Measurements from ENCODE around the gene OGFOD3.

Gene OGFOD3

DNA sequence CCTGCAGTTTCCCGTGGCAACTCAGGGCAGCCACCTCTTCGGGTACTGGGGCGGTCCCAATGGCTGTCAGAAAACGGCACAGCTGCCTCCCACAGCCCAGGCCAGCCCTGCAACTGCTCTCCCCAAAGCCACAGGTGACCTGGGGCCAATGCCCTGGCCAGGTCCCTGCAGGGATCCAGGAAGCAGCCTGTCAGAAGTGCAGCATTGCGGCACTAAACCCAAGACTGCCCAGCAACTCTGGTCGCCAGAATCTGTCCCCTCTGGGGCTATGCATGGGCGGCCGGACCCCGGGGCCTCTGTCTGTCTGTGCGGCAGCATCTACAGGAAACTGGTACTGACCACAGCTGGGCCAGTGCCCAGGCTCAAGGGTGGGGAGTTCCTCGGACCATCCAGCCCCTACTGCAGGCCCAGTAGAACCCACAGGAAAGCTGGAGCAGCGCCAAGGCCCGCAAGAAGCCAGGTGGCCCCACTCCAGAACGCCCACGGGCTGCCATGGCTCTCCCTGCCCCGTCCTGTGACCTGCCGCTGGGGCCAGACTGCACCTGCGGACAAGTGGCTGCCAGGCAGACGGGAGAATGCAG is 26.6 kb upstream of the OGFOD3 start:
- Histone ChIP-seq H3K4me1 (ENCODE audit: control insufficient read depth, insufficient read depth, low read length) (peaks cover 9% of the 10 kb centered on the region), H3K36me3 (ENCODE audit: control insufficient read depth, insufficient read depth, low read length) (peaks cover 4% of the 10 kb centered on the region), H3K27me3 (ENCODE audit: control insufficient read depth, insufficient read depth, low read length) (no peaks in the 10 kb centered on the region), H3K9ac (ENCODE audit: low read length) (no peak overlapping the region), H3K9me3 (ENCODE audit: control insufficient read depth, low read length) (no peaks in the 10 kb centered on the region), H3K4me3 (ENCODE audit: low read length) (no peak overlapping the region)

DNA sequence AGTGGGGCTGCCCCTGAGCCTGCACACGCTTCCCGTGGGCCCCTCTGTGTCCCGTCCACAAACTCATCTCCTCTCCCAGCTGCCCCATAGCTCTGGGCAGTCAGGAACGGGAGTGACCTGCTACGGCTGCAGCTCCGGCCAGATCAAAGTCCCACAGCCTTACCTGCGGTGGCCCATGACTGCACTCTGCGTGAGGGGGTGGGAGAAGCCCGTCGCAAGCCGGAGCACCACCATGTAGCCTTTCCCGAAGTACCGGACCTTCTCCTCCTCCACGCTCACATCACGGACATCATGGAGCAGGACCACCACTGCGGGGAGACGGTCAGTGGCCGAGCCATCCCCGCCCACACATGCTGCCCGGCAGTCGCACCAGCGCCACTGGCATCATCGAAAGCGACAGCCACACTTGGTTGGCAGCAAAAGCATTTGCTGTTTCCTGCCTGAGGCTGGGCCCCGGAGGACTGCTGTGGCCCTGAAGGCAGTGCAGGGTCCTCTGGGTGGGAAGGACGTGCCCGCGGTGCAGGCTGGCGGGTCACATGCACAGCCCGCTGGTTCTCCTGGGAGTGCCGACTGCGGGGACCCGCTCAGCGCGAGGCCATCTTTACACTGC is 26.0 kb upstream of the OGFOD3 start:
- peaks cover 4% of the 10 kb centered on the region for H3K36me3 ChIP-seq (ENCODE audit: control insufficient read depth, insufficient read depth, low read length)
- no peak overlapping the region for H3K4me3 ChIP-seq (ENCODE audit: low read length)
- H3K27me3 ChIP-seq (ENCODE audit: control insufficient read depth, insufficient read depth, low read length), result no peaks in the 10 kb centered on the region

DNA sequence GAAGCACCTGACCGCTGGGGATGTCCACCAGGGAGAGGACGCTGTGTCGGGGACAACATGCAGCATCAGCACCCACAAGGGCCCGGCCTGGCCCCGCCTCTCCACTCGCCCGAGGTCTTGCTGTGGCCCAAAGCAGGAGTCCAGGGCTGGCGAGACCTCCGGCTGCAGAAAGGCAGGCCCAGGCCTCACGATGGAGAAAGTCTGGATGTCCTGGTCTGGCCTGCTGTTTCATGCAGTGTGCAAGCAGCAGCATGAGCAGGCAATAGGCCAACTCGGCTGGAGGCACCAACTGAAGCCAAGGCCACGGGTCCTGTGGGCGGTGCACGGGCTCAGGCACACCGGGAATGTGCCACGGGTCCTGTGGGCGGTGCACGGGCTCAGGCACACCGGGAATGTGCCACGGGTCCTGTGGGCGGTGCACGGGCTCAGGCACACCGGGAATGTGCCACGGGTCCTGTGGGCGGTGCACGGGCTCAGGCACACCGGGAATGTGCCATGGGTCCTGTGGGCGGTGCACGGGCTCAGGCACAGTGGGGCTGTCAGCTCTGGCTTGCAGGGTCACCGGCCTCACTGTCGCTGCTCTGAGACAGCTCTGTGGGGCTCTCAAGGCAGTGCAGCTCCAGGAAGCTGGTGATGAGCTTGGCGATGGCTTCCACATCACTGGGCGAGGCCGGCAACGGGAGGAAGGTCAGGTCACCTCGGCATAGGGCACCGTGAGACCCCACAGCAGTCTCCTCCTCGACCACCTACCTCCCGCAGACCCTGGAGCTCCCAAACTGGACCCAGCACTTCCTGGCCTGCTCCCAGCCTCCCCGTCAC is 25.3 kb upstream of the OGFOD3 start:
- Histone ChIP-seq H3K4me3 (ENCODE audit: low read length) (no peak overlapping the region), H3K9me3 (ENCODE audit: control insufficient read depth, low read length) (no peaks in the 10 kb centered on the region), H3K9ac (ENCODE audit: low read length) (no peak overlapping the region), H3K36me3 (ENCODE audit: control insufficient read depth, insufficient read depth, low read length) (peaks cover 4% of the 10 kb centered on the region), H3K4me1 (ENCODE audit: control insufficient read depth, insufficient read depth, low read length) (no peaks in the 10 kb centered on the region), H3K27me3 (ENCODE audit: control insufficient read depth, insufficient read depth, low read length) (no peaks in the 10 kb centered on the region)

More for the DNA sequence above, 26.0 kb upstream of the OGFOD3 start:
- Histone ChIP-seq H3K9me3 (ENCODE audit: control insufficient read depth, low read length) (no peaks in the 10 kb centered on the region), H3K9ac (ENCODE audit: low read length) (no peak overlapping the region), H3K4me1 (ENCODE audit: control insufficient read depth, insufficient read depth, low read length) (peaks cover 4% of the 10 kb centered on the region)

DNA sequence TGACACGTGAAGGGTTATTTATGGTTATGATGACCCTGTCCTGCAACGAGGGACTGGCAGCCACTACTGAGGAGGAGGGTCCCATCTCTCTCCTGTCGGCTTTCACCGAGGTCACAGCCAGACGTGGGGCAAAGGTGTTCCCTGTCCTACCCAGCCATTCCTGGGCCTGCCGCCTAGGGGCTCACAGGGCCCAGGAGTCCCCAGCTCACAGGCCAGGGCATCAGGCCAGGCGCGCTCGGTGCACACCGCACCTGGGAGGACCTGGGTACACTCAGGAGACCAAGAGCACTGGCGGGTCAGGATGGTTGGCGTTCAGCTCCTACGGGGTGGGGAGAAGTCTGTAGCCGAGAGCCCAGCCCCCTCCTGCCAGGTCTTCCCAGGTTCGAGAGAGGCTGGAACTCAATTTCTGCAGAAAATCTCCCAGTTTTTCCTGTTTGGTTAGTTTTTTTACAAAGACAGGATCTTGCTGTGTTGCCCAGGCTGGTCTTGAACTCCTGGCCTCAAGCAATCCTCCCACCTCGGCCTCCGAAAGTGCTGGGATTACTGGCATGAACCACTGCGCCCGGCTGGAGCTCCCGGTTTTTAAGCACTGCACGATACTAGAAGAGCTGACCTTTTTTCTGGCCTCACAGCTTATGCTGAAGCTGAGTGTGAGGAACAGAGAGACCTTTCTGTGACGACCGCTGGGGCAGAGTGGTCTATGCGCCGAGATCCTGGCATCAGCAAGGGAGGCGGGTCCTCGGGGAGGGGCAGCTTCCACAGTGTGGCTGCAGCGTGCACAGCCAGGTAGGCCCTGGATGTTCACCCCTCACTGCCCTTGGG is 24.5 kb upstream of the OGFOD3 start:
- H3K9me3 ChIP-seq (ENCODE audit: control insufficient read depth, low read length), result no peaks in the 10 kb centered on the region
- peaks cover 4% of the 10 kb centered on the region for H3K36me3 ChIP-seq (ENCODE audit: control insufficient read depth, insufficient read depth, low read length)
- H3K27me3 ChIP-seq (ENCODE audit: control insufficient read depth, insufficient read depth, low read length), result no peaks in the 10 kb centered on the region
- no peak overlapping the region for H3K9ac ChIP-seq (ENCODE audit: low read length)
- no peak overlapping the region for H3K4me3 ChIP-seq (ENCODE audit: low read length)
- H3K4me1 ChIP-seq (ENCODE audit: control insufficient read depth, insufficient read depth, low read length), result no peaks in the 10 kb centered on the region

DNA sequence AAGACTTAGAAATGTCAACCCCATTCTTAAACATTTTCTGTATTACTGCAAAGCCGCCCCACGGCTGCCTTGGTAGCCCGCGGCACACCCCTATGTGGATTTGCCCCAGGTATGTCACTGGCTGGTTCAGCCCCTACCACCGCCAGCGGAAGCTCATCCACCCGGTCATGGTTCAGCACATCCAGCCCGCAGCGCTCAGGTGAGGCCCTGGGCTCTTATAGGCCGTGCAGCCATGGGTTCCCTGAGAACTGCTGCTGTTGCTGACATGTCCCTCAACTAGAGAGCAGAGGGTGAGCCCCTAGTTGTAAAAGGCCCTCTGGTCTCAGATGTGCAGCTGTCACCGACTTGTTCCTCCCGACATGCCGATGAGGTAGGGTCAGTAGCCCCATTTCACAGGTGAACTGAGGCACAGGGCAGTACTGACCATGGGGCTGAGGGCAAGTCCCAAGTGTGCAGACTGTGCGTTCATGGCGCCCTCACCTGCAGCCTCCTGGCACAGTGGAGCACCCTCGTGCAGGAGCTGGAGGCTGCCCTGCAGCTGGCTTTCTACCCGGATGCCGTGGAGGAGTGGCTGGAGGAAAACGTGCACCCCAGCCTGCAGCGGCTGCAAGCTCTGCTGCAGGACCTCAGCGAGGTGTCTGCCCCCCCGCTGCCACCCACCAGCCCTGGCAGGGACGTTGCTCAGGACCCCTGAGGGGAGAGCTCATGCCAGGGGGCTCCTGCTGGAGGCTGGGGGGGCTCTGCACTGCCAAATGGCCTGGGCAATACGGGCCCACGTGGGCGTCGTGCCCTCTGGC is 23.5 kb upstream of the OGFOD3 start:
- no peak overlapping the region for H3K9ac ChIP-seq (ENCODE audit: low read length)
- H3K36me3 ChIP-seq (ENCODE audit: control insufficient read depth, insufficient read depth, low read length), result peaks cover 4% of the 10 kb centered on the region
- H3K4me1 ChIP-seq (ENCODE audit: control insufficient read depth, insufficient read depth, low read length), result no peaks in the 10 kb centered on the region

DNA sequence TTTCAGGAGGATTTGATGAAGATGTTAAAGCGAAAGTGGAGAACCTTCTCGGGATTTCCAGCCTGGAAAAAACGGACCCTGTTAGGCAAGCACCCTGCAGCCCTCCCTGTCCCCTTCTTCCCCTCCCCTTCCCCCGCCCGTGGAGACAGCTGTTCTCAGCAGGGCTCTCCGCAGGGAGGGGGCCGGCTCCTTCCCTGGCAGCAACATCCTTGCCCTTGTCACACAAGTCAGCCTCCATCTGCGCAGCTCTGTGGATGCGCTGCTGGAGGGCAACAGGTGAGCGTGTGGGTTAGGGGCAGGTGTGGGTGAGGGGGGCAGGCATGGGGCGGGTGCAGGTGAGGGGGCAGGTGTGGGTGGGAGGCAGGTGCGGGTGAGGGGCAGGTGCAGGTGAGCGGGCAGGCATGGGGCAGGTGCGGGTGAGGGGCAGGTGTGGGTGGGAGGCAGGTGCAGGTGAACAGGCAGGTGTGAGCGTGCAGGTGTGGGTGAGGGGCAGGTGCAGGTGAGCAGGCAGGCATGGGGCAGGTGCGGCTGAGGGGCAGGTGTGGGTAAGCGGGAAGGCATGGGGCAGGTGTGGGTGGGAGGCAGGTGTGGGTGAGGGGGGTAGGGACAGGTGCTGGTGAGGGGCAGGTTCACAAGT is 22.7 kb upstream of the OGFOD3 start:
- H3K36me3 ChIP-seq (ENCODE audit: control insufficient read depth, insufficient read depth, low read length), result peaks cover 4% of the 10 kb centered on the region
- no peak overlapping the region for H3K9ac ChIP-seq (ENCODE audit: low read length)
- no peak overlapping the region for H3K4me3 ChIP-seq (ENCODE audit: low read length)
- H3K9me3 ChIP-seq (ENCODE audit: control insufficient read depth, low read length), result no peaks in the 10 kb centered on the region
- no peaks in the 10 kb centered on the region for H3K27me3 ChIP-seq (ENCODE audit: control insufficient read depth, insufficient read depth, low read length)
- H3K4me1 ChIP-seq (ENCODE audit: control insufficient read depth, insufficient read depth, low read length), result no peaks in the 10 kb centered on the region

More for the DNA sequence above, 23.5 kb upstream of the OGFOD3 start:
- Histone ChIP-seq H3K27me3 (ENCODE audit: control insufficient read depth, insufficient read depth, low read length) (no peaks in the 10 kb centered on the region), H3K9me3 (ENCODE audit: control insufficient read depth, low read length) (no peaks in the 10 kb centered on the region), H3K4me3 (ENCODE audit: low read length) (no peak overlapping the region)

DNA sequence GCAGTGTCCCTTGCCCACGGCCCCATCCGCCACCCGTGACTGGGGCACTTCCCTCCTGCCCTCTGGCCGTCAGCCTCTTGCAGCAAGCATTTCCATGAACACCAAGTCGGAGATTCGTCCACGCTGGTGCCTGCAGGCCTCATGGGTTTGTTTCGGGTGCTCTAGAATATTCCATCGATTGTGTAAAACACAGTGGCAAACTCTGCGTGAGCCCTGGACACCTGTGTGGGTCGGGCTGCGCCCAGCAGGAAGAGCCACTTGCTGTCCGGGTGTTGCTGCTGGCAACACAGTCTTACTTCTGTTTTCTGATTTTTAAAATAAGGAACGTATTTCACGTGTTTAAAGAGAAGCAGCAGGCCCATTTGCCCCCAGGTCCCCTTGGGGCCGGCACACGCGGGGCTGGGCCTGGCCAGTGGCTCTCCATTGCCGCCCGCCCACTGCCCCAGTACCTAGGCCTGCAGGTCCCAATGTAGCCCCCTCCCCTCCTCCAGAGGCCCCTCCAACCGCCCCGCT is 22.1 kb upstream of the OGFOD3 start:
- H3K9me3 ChIP-seq (ENCODE audit: control insufficient read depth, low read length), result no peaks in the 10 kb centered on the region
- H3K4me1 ChIP-seq (ENCODE audit: control insufficient read depth, insufficient read depth, low read length), result no peaks in the 10 kb centered on the region
- H3K9ac ChIP-seq (ENCODE audit: low read length), result no peak overlapping the region
- H3K36me3 ChIP-seq (ENCODE audit: control insufficient read depth, insufficient read depth, low read length), result peaks cover 4% of the 10 kb centered on the region
- H3K4me3 ChIP-seq (ENCODE audit: low read length), result no peak overlapping the region
- H3K27me3 ChIP-seq (ENCODE audit: control insufficient read depth, insufficient read depth, low read length), result no peaks in the 10 kb centered on the region

DNA sequence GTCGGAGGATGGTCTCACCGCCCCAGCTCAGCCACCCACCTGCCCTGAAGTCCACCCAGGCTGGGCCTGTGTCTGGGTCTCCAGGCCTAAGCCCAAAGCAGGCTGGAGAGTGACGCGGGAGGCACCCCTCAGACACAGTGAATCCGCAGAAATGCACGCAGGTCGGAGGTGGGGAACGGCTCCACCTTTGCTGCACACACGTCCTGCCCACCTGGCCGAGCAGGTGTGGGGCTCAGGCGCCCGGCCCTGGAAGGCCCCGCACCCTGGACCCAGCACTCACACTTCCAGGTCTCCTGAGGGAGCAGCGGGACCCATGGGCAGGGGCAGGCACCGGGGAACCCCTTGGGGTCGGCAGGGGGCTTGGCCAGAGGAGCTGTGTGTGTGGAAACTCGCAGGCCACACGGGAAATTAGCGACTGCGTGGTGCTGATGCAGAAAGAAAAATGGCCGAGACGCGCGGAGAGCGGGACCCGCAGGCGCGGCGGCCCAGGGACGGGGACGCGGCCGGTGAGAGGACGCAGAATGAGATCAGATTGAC is 21.5 kb upstream of the OGFOD3 start:
- Histone ChIP-seq H3K9me3 (ENCODE audit: control insufficient read depth, low read length) (no peaks in the 10 kb centered on the region), H3K27me3 (ENCODE audit: control insufficient read depth, insufficient read depth, low read length) (no peaks in the 10 kb centered on the region), H3K9ac (ENCODE audit: low read length) (no peak overlapping the region), H3K36me3 (ENCODE audit: control insufficient read depth, insufficient read depth, low read length) (peaks cover 4% of the 10 kb centered on the region), H3K4me1 (ENCODE audit: control insufficient read depth, insufficient read depth, low read length) (no peaks in the 10 kb centered on the region), H3K4me3 (ENCODE audit: low read length) (no peak overlapping the region)

DNA sequence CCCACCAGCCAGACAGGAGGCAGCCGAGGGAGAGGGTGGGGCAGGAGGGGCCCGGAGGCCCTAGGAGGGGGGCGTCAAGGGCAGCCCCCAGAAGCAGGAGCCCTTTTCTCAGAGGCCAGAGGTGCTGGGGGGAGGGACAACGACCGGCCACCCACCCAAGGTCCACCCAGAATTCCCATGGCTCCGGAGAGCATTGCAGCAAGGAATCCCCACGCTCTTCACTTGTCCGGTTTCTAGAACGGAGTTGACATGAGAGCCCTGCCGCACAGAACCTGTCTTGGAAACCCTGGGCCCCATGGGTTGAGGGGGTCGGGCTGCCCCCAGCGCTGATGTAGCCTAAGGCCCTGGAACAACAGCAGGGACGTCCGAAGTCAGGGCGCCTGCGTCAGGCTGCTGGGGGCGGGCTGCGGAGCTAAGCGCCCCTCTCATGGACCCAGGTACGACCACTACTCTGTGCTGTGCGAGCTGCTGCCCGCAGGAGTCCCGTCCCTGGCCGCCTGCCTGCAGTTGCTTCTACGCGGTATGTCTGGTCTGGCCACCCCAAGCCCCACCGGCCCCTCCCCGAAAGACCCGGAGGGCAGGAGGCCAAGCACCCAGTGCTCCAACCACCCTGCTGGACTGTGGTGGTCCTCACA is 20.9 kb upstream of the OGFOD3 start:
- peaks cover 4% of the 10 kb centered on the region for H3K36me3 ChIP-seq (ENCODE audit: control insufficient read depth, insufficient read depth, low read length)
- no peak overlapping the region for H3K4me3 ChIP-seq (ENCODE audit: low read length)
- H3K4me1 ChIP-seq (ENCODE audit: control insufficient read depth, insufficient read depth, low read length), result no peaks in the 10 kb centered on the region
- no peaks in the 10 kb centered on the region for H3K9me3 ChIP-seq (ENCODE audit: control insufficient read depth, low read length)
- no peak overlapping the region for H3K9ac ChIP-seq (ENCODE audit: low read length)
- H3K27me3 ChIP-seq (ENCODE audit: control insufficient read depth, insufficient read depth, low read length), result no peaks in the 10 kb centered on the region

DNA sequence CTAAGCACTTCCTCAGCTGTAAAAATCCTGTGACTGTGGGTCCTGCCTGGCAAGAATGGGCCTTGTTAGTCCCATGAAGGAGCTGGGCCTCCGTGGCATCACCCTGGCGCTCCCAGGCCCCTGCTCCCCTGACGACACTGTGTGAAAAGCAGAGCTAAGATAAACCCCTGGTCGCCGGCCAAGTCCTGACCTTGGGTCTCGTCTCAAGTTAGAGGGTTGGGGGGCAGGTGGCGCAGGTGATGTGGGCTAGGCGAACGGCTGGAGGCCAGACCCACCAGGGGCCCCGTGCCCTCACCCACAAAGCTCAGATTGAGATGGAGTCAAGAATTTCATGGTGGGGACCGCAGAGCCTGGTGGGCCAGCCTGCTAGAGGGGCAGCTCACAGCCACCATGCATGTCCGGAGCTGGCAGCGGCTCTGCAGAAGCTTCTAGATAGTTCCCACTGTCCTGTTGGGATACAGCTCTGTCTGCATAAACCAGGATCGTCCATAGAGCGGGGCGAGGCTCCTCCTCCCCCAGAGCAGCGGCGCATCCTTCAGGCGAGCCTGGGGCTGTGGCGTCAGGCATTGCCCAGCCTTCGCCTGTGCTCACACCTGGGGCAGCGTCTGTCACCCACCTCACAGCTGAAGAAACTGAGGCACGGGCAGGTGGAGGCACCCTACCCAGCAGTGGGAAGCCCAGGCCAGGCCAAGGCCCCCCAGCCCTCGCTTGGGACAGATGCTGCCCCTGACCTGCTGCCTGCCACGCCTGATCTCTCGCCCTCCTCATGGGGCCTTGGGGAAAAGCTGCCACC is 20.2 kb upstream of the OGFOD3 start:
- Histone ChIP-seq H3K36me3 (ENCODE audit: control insufficient read depth, insufficient read depth, low read length) (peaks cover 4% of the 10 kb centered on the region), H3K4me1 (ENCODE audit: control insufficient read depth, insufficient read depth, low read length) (no peaks in the 10 kb centered on the region), H3K9ac (ENCODE audit: low read length) (no peak overlapping the region), H3K27me3 (ENCODE audit: control insufficient read depth, insufficient read depth, low read length) (no peaks in the 10 kb centered on the region), H3K9me3 (ENCODE audit: control insufficient read depth, low read length) (no peaks in the 10 kb centered on the region), H3K4me3 (ENCODE audit: low read length) (no peak overlapping the region)
